ENCODE measurements around the gene EXOSC9.

The EXOSC9 gene

GRCh38 chr4:121789960-121790829, 10.9 kb upstream of the EXOSC9 start:
- no peak for DNase-seq

DNA sequence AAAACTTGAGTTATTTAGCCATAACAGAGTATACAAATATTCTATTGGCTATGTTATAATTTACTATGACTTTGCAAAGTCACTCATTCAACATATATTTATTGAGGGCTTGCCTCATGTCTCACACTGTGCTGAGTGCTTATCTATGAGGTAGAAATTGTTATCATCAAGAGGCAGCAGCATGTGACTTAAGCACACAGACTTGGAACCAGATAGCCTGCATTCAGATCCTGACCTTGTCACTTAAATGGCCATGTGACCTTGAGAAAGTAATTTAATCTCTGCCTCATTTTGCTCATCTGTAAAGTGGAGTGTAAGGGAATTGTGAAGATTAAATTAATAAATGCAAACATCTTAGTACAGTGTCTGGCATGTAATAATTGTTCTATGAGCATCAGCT, 10.1 kb upstream of the EXOSC9 start:
- no peak for DNase-seq

GRCh38 chr4:121791481-121791880, 9.6 kb upstream of the EXOSC9 start:
- no peak for DNase-seq

DNA sequence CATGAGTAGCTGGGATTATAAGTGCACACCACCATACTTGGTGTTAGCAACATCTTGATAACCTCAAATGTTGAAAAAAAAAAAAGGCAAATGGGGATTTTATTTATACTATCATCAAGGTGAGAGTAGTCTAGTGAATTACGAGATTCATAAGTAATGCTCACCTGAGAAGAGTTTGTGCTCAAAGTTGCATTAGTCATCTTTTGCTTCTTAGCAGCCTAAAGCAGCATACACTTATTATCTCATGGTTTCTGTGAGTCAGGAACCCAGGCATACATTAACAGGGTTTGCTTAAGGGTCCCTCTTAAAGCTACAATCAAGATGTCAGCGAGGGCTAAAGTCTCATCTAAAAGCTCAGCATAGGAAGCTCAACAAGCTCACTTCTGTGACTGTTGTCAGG, 8.2 kb upstream of the EXOSC9 start:
- DNase-seq = no peak

DNA sequence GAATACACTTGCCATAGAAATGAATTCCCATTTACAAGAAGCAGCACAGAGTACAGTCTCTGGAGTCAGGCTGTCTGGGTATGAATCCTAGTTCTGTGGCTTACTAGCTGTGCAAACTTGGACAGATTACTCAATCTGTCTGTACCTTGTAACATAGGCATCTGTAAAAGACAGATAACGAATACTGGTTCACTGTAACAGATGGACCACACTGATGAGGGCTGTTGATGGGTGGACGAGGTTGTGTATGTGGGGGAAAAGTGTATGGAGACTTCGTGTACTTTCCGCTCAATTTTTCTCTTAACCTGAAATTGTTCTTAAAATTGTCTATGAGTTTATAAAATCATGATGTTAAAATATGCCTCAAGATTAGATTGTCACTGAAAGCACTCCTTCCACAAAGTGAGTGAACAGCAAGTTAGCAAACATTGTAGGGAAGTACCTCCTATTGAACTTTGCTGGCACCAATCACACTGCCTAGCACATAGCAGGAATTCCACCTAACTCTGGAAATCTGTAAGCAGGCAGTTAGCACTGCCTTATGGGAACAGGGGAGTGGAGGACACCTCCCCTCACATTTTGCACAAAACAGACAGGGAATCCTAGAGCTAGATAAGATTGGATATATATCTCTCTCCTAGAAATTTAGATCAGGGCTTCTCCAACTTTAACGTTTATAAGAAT, 6.5 kb upstream of the EXOSC9 start:
- no peak for DNase-seq

- no peak for DNase-seq
Observed at GRCh38 chr4:121796283-121796682, 4.8 kb upstream of the EXOSC9 start.

DNA sequence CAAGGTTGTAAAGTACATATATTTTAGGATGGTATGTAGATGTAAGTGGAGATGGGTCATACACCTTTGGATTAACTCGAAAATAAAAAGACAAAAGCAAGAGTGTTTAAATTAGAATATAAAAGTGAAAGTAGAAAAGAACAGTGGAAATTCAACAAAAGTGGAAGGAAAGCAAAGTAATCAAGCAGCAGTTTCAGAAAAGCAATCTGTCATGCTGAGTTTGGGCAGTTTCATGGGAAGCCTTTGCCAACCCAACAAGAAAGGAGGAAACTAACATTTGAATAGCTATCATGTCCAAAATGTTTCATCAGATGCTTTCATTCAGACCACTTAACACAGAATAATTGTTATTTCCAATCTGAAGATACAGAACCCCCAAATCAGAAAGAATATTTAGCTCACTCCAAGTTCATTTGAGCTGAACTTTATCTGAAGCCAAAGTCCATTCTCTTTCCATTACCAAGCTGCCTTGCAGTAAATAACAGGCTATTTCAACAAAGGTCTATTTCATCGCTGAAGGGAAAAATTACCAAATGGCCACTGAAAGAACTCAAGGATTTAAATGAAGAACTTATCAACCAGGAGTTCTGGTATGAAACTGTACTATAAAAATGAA, 1.8 kb upstream of the EXOSC9 start:
- DNase-seq = peak; percentile 2 to 17 (median 15)

DNA sequence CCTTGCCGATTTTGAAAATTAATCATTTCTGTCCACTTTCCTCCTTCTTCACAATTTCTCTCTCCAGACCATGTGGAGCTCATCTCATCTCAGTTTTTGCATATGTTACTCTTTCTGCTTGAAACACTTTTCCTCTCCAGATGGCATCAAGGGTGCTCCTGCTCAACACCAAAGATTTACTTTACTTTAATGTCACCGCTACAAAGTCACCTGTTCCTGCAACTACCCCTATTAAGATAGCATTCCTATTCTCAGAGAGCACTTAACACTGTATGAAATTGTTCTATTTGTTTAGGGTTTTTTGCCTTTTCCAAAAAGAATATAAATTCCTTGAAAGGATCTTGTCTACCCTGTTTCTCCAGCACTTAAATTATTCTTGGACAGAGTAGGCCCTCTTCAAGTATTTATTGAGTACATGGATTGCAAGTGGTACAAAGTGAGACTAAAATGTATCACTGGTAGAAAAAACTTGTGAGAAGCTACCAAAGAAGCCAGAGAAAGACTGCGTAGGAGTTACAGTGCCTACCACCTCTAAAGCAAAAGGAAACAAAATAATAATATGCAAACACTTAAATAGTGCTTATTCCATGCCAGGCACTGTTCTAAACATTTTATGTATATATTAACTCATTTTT, 1.1 kb upstream of the EXOSC9 start:
- no peak for DNase-seq

GRCh38 chr4:121800638-121800960, 524 bp upstream of the EXOSC9 start:
- peak in 1 of 4 experiments; percentile 3 for DNase-seq

- no peak for DNase-seq
Observed at GRCh38 chr4:121801715-121802075, 572 bp downstream of the EXOSC9 start.

- DNase-seq = no peak
Observed at GRCh38 chr4:121806411-121806810, 5.3 kb downstream of the EXOSC9 start.

- DNase-seq = no peak
Observed at GRCh38 chr4:121811122-121811521, 10.0 kb downstream of the EXOSC9 start.

DNA sequence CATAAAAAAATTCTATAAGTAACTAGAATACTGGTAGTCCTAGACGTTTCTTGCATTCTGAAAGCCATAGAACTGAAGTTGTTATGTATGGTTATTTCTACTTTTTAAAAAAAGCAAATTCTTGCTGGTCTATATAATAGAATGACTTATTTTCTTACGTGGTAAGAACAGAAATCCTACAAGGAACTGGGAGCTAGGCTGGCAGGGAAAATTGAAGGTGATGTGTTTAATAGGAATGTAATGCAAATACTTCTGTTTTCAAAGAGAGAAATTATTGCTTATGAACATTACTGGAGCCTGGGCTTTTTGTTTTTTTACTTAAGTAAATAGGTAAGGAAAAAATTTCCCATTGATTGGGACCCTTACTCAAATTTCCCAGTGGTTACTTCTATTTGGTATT, 13.6 kb downstream of the EXOSC9 start:
- no peak for DNase-seq

DNA sequence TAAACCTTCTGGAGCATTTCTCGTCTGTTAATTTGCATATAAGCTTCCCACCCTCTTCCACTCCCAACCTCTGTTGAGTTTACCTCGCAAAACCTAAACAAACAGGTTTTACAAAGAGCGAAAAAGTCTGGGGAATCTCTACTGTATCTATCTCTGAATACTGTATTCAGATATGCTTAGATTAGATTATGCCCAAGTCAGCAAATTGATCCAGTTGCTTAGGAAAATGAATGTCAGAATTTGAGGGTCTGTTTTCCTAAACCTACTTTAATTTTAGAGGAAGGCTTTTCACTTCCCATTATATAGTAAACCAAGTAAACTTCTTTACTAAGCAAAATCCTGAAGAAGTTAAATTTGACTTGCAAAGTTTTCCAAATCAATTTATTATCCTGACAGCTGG, 15.9 kb downstream of the EXOSC9 start:
- no peak for DNase-seq

DNA sequence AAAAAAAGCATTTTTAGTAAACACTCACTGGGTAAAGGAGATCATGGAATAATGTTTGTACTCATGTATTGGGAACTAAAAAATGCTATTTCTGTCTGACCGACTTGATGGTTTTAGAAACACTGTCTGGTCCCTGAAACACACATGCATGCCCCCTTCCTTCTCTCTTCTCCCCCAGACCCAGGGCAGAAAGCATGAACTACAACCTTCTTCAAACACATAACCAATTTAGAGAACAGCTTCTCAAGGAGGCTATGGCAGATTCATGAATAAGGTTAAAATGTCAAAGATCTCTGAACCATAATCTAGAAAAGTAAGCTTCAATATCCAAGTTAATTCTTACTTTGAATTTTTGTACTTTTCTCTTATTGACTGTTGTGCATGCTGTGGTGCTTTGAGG, 16.6 kb downstream of the EXOSC9 start:
- DNase-seq = no peak

DNA sequence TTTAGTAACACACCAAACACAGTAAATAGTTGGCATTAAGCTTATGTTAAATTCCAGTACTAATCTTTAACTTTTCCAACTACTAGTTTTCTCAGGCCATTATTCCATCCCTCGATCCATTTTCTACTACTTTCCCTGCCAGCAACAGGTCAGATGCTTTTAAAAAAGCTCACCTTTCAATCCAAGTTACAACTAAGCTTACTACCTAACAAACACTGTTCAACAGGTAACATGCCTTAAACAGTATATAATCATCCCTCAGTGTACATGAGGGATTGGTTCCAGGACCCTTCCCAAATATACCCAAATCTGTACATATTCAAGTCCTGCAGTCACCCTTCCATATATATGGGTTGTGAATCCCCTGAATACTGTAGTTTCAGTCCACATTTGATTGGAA, 17.1 kb downstream of the EXOSC9 start:
- no peak for DNase-seq

GRCh38 chr4:121819216-121819965, 18.3 kb downstream of the EXOSC9 start:
- DNase-seq = no peak

DNA sequence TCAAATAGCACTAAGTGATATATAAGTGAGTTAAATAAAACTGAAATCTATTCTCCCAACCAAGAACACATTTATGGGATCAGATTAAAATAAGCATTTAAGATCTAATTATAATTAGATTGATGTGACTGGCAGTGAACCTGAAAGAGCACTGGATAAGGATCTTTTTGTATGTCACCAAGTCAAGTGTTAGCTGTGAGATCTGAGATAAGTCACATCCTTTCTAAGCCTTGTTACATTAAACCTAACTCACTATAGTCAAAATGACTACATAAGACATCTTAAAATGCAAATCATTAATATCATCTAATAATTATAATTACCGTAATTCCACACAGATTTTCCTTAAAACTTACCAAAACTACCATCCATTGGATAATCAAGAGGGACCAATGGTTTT, 20.9 kb downstream of the EXOSC9 start:
- no peak for DNase-seq

- peak; percentile 43 to 60 (median 52) for DNase-seq
Observed at GRCh38 chr4:121822796-121823504, 21.8 kb downstream of the EXOSC9 start.

- DNase-seq = peak; percentile 97 to 98 (median 98)
Observed at GRCh38 chr4:121823505-121824170, 22.5 kb downstream of the EXOSC9 start, which contains the start of gene CCNA2. Gene CCNA2 (minus strand): TSS chr4:121823883. CDS start chr4:121823628, 255 bp downstream.

DNA sequence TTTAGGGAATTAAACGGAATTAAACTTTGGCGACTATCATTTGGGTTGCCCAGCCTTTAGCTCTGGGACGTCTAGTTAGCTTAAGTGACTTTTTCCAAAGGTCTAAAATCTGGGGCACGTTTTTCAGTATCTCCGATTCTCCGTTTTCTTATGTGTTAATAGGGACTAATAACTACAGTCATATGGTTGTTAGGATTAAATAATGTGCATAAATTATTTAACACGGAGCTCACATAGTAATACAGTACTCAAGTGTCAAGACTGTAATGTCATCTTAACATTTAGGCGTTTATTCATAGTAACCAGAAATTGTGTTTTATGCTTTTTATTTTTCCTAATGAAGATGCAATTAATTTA, 23.0 kb downstream of the EXOSC9 start:
- no peak for DNase-seq
